ENCODE results near the gene ALX4. TPM values are rescaled to one million over a fixed set of nuclear protein-coding genes. Genes with fewer than 3 reads are reported as not detected.

ALX4 gene
- total and polyA plus RNA-seq, 9 of the 15 experiments (the other 6 are each of a cell fraction or from before 2014, with no cell fraction given), result 0.07 to 1.2 (median 0.33) TPM

- TF ChIP-seq FOXP4 (CRISPR knock-in tag; IDR thresholded peaks at IDR 0.05; ENCODE audit: borderline replicate concordance), result no peak
- peak; percentile 51; the same call in 1 of the 2 replicates for TF ChIP-seq EHMT2 (IDR thresholded peaks at IDR 0.05)
- peak; percentile 99 for TF ChIP-seq SMARCA4 (IDR thresholded peaks at IDR 0.05)
- TF ChIP-seq HMG20A (CRISPR knock-in tag; conservative IDR thresholded peaks at IDR 0.05), result no peak
- no peak for TF ChIP-seq TAF1 (IDR thresholded peaks at IDR 0.05; ENCODE audit: control insufficient read depth, extremely low read depth, insufficient read depth, low read length, severe bottlenecking)
- no peak for TF ChIP-seq FOXA1 (IDR thresholded peaks at IDR 0.05; ENCODE audit: borderline replicate concordance)
- no peak; the same call in 1 of the 2 replicates for TF ChIP-seq NCOA6 (IDR thresholded peaks at IDR 0.05)
- no peak for TF ChIP-seq SRSF3 (IDR thresholded peaks at IDR 0.05; ENCODE audit: insufficient read depth, low read length)
- peak; percentile 90; the same call in 1 of the 2 replicates for TF ChIP-seq HLTF (IDR thresholded peaks at IDR 0.05)
- TF ChIP-seq CEBPZ (IDR thresholded peaks at IDR 0.05; ENCODE audit: borderline replicate concordance, low read depth, low read length), result no peak
- TF ChIP-seq SIN3A (IDR thresholded peaks at IDR 0.05; ENCODE audit: borderline replicate concordance in 2 of 2, control insufficient read depth in 1 of 2, low read depth in 2 of 2, low read length in 2 of 2), result 0 out of 4 replicates have a peak, but pooled peaks of 1 of the 2 experiments have one; percentile 7
- TF ChIP-seq SREBF1 (IDR thresholded peaks at IDR 0.05; ENCODE audit: borderline replicate concordance, low read depth, low read length), result no peak
- no peak for TF ChIP-seq STAT5B (CRISPR knock-in tag; IDR thresholded peaks at IDR 0.05)
- TF ChIP-seq ZNF511 (CRISPR knock-in tag; IDR thresholded peaks at IDR 0.05), result no peak
- no peak for TF ChIP-seq ZNF780A (CRISPR knock-in tag; IDR thresholded peaks at IDR 0.05)
- no peak for TF ChIP-seq ZNF644 (tag; IDR thresholded peaks at IDR 0.05; ENCODE audit: low read depth)
- no peak for TF ChIP-seq GTF3C2 (IDR thresholded peaks at IDR 0.05; ENCODE audit: borderline replicate concordance, extremely low read depth, insufficient read length)
Observed at GRCh38 chr11:44269369-44270351, 40.3 kb downstream of the ALX4 start (continued).
